HepG2 (cell line): ENCODE data around the gene STK39. TPM values are rescaled to one million over a fixed set of nuclear protein-coding genes. Genes with fewer than 3 reads are reported as not detected.
A peak's percentile ranks its signal among the peaks of the same experiment; 100 is the strongest.

Experiments
- ATF2 ChIP-seq: sonication (generic); formaldehyde crosslinking; IDR thresholded peaks from 2 replicates; pipeline ENCODE4 v1.4.0; 2020; ENCODE audit warnings: missing genetic modification reagents
- FOXK2 ChIP-seq: fragments of 450-650 bp; IDR thresholded peaks from 2 replicates; pipeline ENCODE4 v1.6.1; 2016
- MLX ChIP-seq: IDR thresholded peaks from 2 replicates; pipeline ENCODE4 v1.6.1; 2016
- PRDM15 ChIP-seq: sonication (generic); formaldehyde crosslinking; IDR thresholded peaks from 2 replicates; pipeline ENCODE4 v1.4.0; 2020; ENCODE audit warnings: missing genetic modification reagents
- TMF1 ChIP-seq: sonication (generic); formaldehyde crosslinking; IDR thresholded peaks from 2 replicates; pipeline ENCODE4 v1.8.1; 2022; ENCODE audit warnings: low read depth, missing genetic modification reagents
- TOPORS ChIP-seq: sonication (generic); formaldehyde crosslinking; IDR thresholded peaks from 2 replicates; pipeline ENCODE4 v1.8.0; 2023; ENCODE audit warnings: mild to moderate bottlenecking, missing genetic modification reagents
- ZKSCAN5 ChIP-seq: sonication (generic); formaldehyde crosslinking; IDR thresholded peaks from 2 replicates; pipeline ENCODE4 v1.5.1; 2020; ENCODE audit warnings: mild to moderate bottlenecking, missing genetic modification reagents
- ZNF556 ChIP-seq: sonication (generic); formaldehyde crosslinking; IDR thresholded peaks from 2 replicates; pipeline ENCODE4 v1.4.0; 2020; ENCODE audit warnings: mild to moderate bottlenecking, missing genetic modification reagents, borderline replicate concordance
- polyA plus RNA-seq, 8 experiments: library from polyadenylated mRNA; depleted of rRNA in 3 of 8; stranded (reverse) in 7 of 8; unstranded in 1 of 8; fragments of >200 nt; fragmentation: Illumina TruSeq in 4 of 8; extraction: Trizol in 4 of 8; gene quantifications; 2 replicates each; pipeline versions ENCODE4 v1.2.1 to v1.2.3, GENCODE V29; 2011 to 2016; ENCODE audit warnings: low read depth in 4 of 8, missing spikeins in 1 of 8, mixed read lengths in 1 of 8; ENCODE audit not compliant: insufficient read depth in 1 of 8
- total RNA-seq, 5 experiments: library from RNA; depleted of rRNA; stranded (reverse); fragments of >200 nt; fragmentation: Illumina TruSeq; extraction: Trizol; gene quantifications; 2 replicates each; pipeline ENCODE4 v1.2.3, GENCODE V29; 2016; ENCODE audit warnings: low read depth in 1 of 5
- TF ChIP-seq, protein P1 (sequence below): sonication (generic); formaldehyde crosslinking; IDR thresholded peaks from 2 replicates; pipeline ENCODE4 v1.4.0; 2020; ENCODE audit warnings: missing genetic modification reagents, borderline replicate concordance
- TF ChIP-seq, protein P2 (sequence below): sonication (generic); formaldehyde crosslinking; IDR thresholded peaks from 2 replicates; pipeline ENCODE4 v1.9.0; 2021; ENCODE audit warnings: missing genetic modification reagents, borderline replicate concordance
- TF ChIP-seq, protein P3 (sequence below): fragments of 450-650 bp; IDR thresholded peaks from 2 replicates; pipeline ENCODE4 v1.6.1; 2016
- TF ChIP-seq, protein P4 (sequence below): sonication (generic); formaldehyde crosslinking; IDR thresholded peaks from 2 replicates; pipeline ENCODE4 v1.4.0; 2020; ENCODE audit warnings: missing genetic modification reagents

The STK39 gene
- total and polyA plus RNA-seq, 2 of the 13 experiments (the other 11 are each of a cell fraction or from before 2014, with no cell fraction given): 27.3 to 38.4 TPM

DNA sequence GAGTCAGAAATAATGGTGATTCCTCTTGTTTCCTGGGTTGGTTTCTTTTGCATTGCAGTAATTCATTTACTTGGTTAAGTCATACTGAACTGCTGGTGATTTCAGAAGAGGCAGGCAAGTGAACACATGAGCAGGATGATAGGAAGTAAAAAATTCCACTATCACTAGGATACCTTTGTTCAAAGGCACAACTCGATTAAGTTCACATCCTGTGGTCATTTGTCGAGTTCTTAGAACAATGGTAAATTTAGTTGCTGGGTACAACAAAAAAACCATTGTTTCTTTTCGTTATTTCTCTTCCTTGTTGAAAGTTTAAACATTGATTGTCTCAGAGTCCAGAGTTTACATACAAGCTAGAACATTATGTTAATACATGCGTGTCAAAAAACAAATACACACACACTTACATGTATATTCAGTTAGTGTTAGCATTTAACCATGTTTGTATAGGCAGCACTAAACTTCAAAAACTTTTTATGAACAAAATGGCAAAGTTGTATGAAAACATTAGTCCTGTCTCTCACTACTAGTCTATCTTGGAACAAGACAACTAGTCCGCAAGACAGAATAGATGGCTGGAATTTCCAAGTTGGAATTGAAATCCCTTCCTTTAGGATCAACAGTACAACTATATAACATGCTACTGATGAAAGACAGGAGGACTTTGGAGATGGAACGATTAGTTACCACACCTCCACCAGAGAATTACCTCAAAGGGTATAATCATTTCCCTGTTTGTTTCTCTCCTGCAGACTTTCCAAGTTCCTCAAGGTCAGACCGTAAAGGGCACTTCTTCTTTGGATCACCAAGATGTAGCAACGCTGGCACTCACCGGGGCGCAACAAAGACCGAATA lies 26.2 kb downstream of the STK39 start (continued):
- TF ChIP-seq, protein P1, sequence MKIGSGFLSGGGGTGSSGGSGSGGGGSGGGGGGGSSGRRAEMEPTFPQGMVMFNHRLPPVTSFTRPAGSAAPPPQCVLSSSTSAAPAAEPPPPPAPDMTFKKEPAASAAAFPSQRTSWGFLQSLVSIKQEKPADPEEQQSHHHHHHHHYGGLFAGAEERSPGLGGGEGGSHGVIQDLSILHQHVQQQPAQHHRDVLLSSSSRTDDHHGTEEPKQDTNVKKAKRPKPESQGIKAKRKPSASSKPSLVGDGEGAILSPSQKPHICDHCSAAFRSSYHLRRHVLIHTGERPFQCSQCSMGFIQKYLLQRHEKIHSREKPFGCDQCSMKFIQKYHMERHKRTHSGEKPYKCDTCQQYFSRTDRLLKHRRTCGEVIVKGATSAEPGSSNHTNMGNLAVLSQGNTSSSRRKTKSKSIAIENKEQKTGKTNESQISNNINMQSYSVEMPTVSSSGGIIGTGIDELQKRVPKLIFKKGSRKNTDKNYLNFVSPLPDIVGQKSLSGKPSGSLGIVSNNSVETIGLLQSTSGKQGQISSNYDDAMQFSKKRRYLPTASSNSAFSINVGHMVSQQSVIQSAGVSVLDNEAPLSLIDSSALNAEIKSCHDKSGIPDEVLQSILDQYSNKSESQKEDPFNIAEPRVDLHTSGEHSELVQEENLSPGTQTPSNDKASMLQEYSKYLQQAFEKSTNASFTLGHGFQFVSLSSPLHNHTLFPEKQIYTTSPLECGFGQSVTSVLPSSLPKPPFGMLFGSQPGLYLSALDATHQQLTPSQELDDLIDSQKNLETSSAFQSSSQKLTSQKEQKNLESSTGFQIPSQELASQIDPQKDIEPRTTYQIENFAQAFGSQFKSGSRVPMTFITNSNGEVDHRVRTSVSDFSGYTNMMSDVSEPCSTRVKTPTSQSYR: no peak
- TF ChIP-seq, protein P2, sequence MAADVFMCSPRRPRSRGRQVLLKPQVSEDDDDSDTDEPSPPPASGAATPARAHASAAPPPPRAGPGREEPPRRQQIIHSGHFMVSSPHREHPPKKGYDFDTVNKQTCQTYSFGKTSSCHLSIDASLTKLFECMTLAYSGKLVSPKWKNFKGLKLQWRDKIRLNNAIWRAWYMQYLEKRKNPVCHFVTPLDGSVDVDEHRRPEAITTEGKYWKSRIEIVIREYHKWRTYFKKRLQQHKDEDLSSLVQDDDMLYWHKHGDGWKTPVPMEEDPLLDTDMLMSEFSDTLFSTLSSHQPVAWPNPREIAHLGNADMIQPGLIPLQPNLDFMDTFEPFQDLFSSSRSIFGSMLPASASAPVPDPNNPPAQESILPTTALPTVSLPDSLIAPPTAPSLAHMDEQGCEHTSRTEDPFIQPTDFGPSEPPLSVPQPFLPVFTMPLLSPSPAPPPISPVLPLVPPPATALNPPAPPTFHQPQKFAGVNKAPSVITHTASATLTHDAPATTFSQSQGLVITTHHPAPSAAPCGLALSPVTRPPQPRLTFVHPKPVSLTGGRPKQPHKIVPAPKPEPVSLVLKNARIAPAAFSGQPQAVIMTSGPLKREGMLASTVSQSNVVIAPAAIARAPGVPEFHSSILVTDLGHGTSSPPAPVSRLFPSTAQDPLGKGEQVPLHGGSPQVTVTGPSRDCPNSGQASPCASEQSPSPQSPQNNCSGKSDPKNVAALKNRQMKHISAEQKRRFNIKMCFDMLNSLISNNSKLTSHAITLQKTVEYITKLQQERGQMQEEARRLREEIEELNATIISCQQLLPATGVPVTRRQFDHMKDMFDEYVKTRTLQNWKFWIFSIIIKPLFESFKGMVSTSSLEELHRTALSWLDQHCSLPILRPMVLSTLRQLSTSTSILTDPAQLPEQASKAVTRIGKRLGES: no peak
- TF ChIP-seq MLX (CRISPR knock-in tag): peak; percentile 77
- TF ChIP-seq TOPORS (CRISPR knock-in tag): peak; percentile 66
- no peak for TF ChIP-seq ATF2
- TF ChIP-seq ZNF556 (CRISPR knock-in tag): 0 out of 2 replicates have a peak, but pooled peaks have one; percentile 47
- TF ChIP-seq, protein P3, sequence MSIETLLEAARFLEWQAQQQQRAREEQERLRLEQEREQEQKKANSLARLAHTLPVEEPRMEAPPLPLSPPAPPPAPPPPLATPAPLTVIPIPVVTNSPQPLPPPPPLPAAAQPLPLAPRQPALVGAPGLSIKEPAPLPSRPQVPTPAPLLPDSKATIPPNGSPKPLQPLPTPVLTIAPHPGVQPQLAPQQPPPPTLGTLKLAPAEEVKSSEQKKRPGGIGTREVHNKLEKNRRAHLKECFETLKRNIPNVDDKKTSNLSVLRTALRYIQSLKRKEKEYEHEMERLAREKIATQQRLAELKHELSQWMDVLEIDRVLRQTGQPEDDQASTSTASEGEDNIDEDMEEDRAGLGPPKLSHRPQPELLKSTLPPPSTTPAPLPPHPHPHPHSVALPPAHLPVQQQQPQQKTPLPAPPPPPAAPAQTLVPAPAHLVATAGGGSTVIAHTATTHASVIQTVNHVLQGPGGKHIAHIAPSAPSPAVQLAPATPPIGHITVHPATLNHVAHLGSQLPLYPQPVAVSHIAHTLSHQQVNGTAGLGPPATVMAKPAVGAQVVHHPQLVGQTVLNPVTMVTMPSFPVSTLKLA: 0 out of 2 replicates have a peak, but pooled peaks have one; percentile 8
- no peak for TF ChIP-seq ZKSCAN5 (CRISPR knock-in tag)
- TF ChIP-seq PRDM15 (CRISPR knock-in tag): no peak
- no peak for TF ChIP-seq TMF1 (CRISPR knock-in tag)
- TF ChIP-seq, protein P4, sequence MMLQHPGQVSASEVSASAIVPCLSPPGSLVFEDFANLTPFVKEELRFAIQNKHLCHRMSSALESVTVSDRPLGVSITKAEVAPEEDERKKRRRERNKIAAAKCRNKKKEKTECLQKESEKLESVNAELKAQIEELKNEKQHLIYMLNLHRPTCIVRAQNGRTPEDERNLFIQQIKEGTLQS (CRISPR knock-in tag): no peak
- TF ChIP-seq FOXK2: peak; percentile 66
